WTC11 (cell line): ENCODE data around the gene RHOJ. TPM values are rescaled to one million over a fixed set of nuclear protein-coding genes. Genes with fewer than 3 reads are reported as not detected.

ENCODE experiments used
- ATAC-seq: fragments of 200-7000 bp; cut with Tn5 transposase; 2 replicates; pipeline ENCODE4 v1.10.0; 2021; ENCODE audit warnings: mild to moderate bottlenecking, moderate library complexity
- CTCF ChIA-PET: fragments of 300-600 bp; sonication (Branson Sonifier 250); formaldehyde crosslinking; loops from one replicate; lab custom pipeline; 2021; ENCODE audit warnings: antibody characterized with exemption; lab: Charles Lee
- POLR2A ChIA-PET: fragments of 350-600 bp; sonication (Branson Sonifier 250); formaldehyde crosslinking; loops from one replicate; lab custom pipeline; 2021; ENCODE audit warnings: antibody characterized with exemption; lab: Charles Lee
- DNase-seq: peaks from one replicate; pipeline ENCODE4 v3.0.0; 2021; ENCODE audit warnings: low spot score
- H3K27ac Mint-ChIP-seq: 2 replicates; pipeline ENCODE4 v1.8.0; 2021; ENCODE audit warnings: mixed read lengths
- H3K27me3 Mint-ChIP-seq: 2 replicates; pipeline ENCODE4 v1.8.0; 2021; ENCODE audit warnings: low read depth, mild to moderate bottlenecking, moderate library complexity, mixed read lengths
- H3K36me3 Mint-ChIP-seq: 2 replicates; pipeline ENCODE4 v1.8.0; 2021; ENCODE audit warnings: mixed read lengths
- H3K4me1 Mint-ChIP-seq: 2 replicates; pipeline ENCODE4 v1.8.0; 2022; ENCODE audit warnings: mixed read lengths
- H3K4me3 Mint-ChIP-seq: 2 replicates; pipeline ENCODE4 v1.8.0; 2021; ENCODE audit warnings: mild to moderate bottlenecking, moderate library complexity, mixed read lengths
- H3K9me3 Mint-ChIP-seq: 2 replicates; pipeline ENCODE4 v1.8.0; 2021; ENCODE audit warnings: mixed read lengths
- ATF2 ChIP-seq: sonication (generic); formaldehyde crosslinking; IDR thresholded peaks from 2 replicates; pipeline ENCODE4 v1.8.1; 2022; ENCODE audit warnings: low read depth, missing genetic modification reagents, borderline replicate concordance
- CBFB ChIP-seq: sonication (generic); formaldehyde crosslinking; IDR thresholded peaks from 2 replicates; pipeline ENCODE4 v1.8.1; 2022; ENCODE audit warnings: mild to moderate bottlenecking, low read depth, missing genetic modification reagents
- CREB1 ChIP-seq: sonication (generic); formaldehyde crosslinking; IDR thresholded peaks from 2 replicates; pipeline ENCODE4 v1.8.0; 2023; ENCODE audit warnings: mild to moderate bottlenecking, missing genetic modification reagents
- E2F1 ChIP-seq: sonication (generic); formaldehyde crosslinking; IDR thresholded peaks from 2 replicates; pipeline ENCODE4 v1.8.0; 2022; ENCODE audit warnings: mild to moderate bottlenecking, missing genetic modification reagents
- ELF4 ChIP-seq: sonication (generic); formaldehyde crosslinking; IDR thresholded peaks from 2 replicates; pipeline ENCODE4 v1.8.1; 2022; ENCODE audit warnings: low read depth, mild to moderate bottlenecking, moderate library complexity, missing genetic modification reagents
- ESRRA ChIP-seq: sonication (generic); formaldehyde crosslinking; IDR thresholded peaks from 2 replicates; pipeline ENCODE4 v1.8.1; 2022; ENCODE audit warnings: mild to moderate bottlenecking, missing genetic modification reagents, borderline replicate concordance
- FOXP4 ChIP-seq: sonication (generic); formaldehyde crosslinking; IDR thresholded peaks from 2 replicates; pipeline ENCODE4 v1.8.0; 2022; ENCODE audit warnings: mild to moderate bottlenecking, missing genetic modification reagents
- HMGA2 ChIP-seq: fragments of 250-450 bp; sonication (Bioruptor Pico); IDR thresholded peaks from 2 replicates; pipeline ENCODE4 v1.4.0; 2021; ENCODE audit warnings: mild to moderate bottlenecking, moderate library complexity
- MXD4 ChIP-seq: fragments of 250-450 bp; sonication (Bioruptor Pico); IDR thresholded peaks from 2 replicates; pipeline ENCODE4 v1.8.0; 2021; ENCODE audit warnings: mild to moderate bottlenecking, moderate library complexity, borderline replicate concordance
- NFATC4 ChIP-seq: fragments of 250-450 bp; sonication (Bioruptor Pico); IDR thresholded peaks from 2 replicates; pipeline ENCODE4 v1.9.0; 2021; ENCODE audit warnings: mild to moderate bottlenecking
- PRRX2 ChIP-seq: fragments of 250-450 bp; sonication (Bioruptor Pico); IDR thresholded peaks from 2 replicates; pipeline ENCODE4 v1.8.0; 2021; ENCODE audit warnings: mild to moderate bottlenecking
- RORB ChIP-seq: fragments of 250-450 bp; sonication (Bioruptor Pico); IDR thresholded peaks from 2 replicates; pipeline ENCODE4 v1.9.0; 2021; ENCODE audit warnings: mild to moderate bottlenecking
- SOX15 ChIP-seq: fragments of 250-450 bp; sonication (Bioruptor Pico); IDR thresholded peaks from 2 replicates; pipeline ENCODE4 v1.9.0; 2021; ENCODE audit warnings: mild to moderate bottlenecking
- ZMAT4 ChIP-seq: fragments of 250-450 bp; sonication (Bioruptor Pico); IDR thresholded peaks from 2 replicates; pipeline ENCODE4 v1.9.0; 2021; ENCODE audit warnings: mild to moderate bottlenecking
- ZNF317 ChIP-seq: sonication (generic); formaldehyde crosslinking; IDR thresholded peaks from 2 replicates; pipeline ENCODE4 v1.8.1; 2023; ENCODE audit warnings: low read depth, mild to moderate bottlenecking, moderate library complexity, missing genetic modification reagents, borderline replicate concordance
- ZNF532 ChIP-seq: fragments of 250-450 bp; sonication (Bioruptor Pico); IDR thresholded peaks from 2 replicates; pipeline ENCODE4 v1.9.0; 2021; ENCODE audit warnings: mild to moderate bottlenecking, borderline replicate concordance
- ZSCAN18 ChIP-seq: fragments of 250-450 bp; sonication (Bioruptor Pico); IDR thresholded peaks from 2 replicates; pipeline ENCODE4 v2.1.2; 2022; ENCODE audit warnings: mild to moderate bottlenecking, moderate library complexity
- total RNA-seq: library from RNA; stranded (reverse); gene quantifications from 3 replicates; pipeline ENCODE4 v1.2.3, GENCODE V29; 2021

The RHOJ gene
- total RNA-seq, 1 experiment from 2014 or later = 0.13 TPM

- DNase-seq (no peak), ATAC-seq (no peak)
- peaks cover 11% of the 10 kb centered on the region for H3K36me3 Mint-ChIP-seq
- peaks cover 21% of the 10 kb centered on the region for H3K9me3 Mint-ChIP-seq
- no peak overlapping the region for H3K27ac Mint-ChIP-seq
- TF ChIP-seq ZNF317 (CRISPR knock-in tag) = no peak
- no peak for TF ChIP-seq MXD4 (CRISPR knock-in tag)
- TF ChIP-seq ATF2 (CRISPR knock-in tag) = no peak
- POLR2A ChIA-PET = no interaction called here
- no peaks in the 10 kb centered on the region; the same call in 1 of the 2 replicates for H3K27me3 Mint-ChIP-seq
- CTCF ChIA-PET = interaction anchor here (0.7 kb wide), 1 partner anchor 1013 kb away, joined by 3 read pairs; no protein-coding TSS in a partner anchor
- H3K4me1 Mint-ChIP-seq = no peaks in the 10 kb centered on the region
- no peak overlapping the region for H3K4me3 Mint-ChIP-seq
Observed at GRCh38 chr14:63192085-63192484, 12.2 kb upstream of the RHOJ start.

- no peak overlapping the region for H3K27ac Mint-ChIP-seq
- POLR2A ChIA-PET = no interaction called here
- TF ChIP-seq CREB1 (CRISPR knock-in tag) (no peak), ZNF532 (CRISPR knock-in tag) (no peak), ESRRA (CRISPR knock-in tag) (no peak), SOX15 (CRISPR knock-in tag) (no peak), MXD4 (CRISPR knock-in tag) (no peak), NFATC4 (CRISPR knock-in tag) (no peak), ZSCAN18 (no peak)
- TF ChIP-seq, all 79 proteins: peak for 0
- Mint-ChIP-seq H3K4me1 (no peaks in the 10 kb centered on the region), H3K4me3 (no peak overlapping the region), H3K9me3 (peaks cover 24% of the 10 kb centered on the region), H3K27me3 (no peaks in the 10 kb centered on the region; the same call in 1 of the 2 replicates), H3K36me3 (peaks cover 11% of the 10 kb centered on the region)
- CTCF ChIA-PET = no interaction called here
- DNase-seq = no peak
- no peak for ATAC-seq
Observed at GRCh38 chr14:63193236-63193635, 11.0 kb upstream of the RHOJ start.

GRCh38 chr14:63200035-63200740 lies 4.1 kb upstream of the RHOJ start:
- Mint-ChIP-seq H3K27ac (no peak overlapping the region), H3K4me3 (no peak overlapping the region), H3K4me1 (no peaks in the 10 kb centered on the region; the same call in 1 of the 2 replicates), H3K36me3 (peaks cover 3% of the 10 kb centered on the region), H3K27me3 (no peaks in the 10 kb centered on the region), H3K9me3 (peaks cover 16% of the 10 kb centered on the region)
- no peak for DNase-seq
- no peak for ATAC-seq
- POLR2A ChIA-PET = no interaction called here
- CTCF ChIA-PET = no interaction called here
- TF ChIP-seq ELF4 (CRISPR knock-in tag) (no peak), FOXP4 (no peak), RORB (CRISPR knock-in tag) (no peak), ATF2 (CRISPR knock-in tag) (no peak), CBFB (CRISPR knock-in tag) (no peak), PRRX2 (no peak), HMGA2 (CRISPR knock-in tag) (no peak), E2F1 (CRISPR knock-in tag) (no peak), ZMAT4 (CRISPR knock-in tag) (no peak)
